ENCODE data around the gene SDC1. TPM values are rescaled to one million over a fixed set of nuclear protein-coding genes. Genes with fewer than 3 reads are reported as not detected.

Gene SDC1
- total RNA-seq, 2 donors from 2014 or later: 0.24 TPM; not detected in 1

GRCh38 chr2:20198796-20199632 is 25.9 kb downstream of the SDC1 start:
- no peak for DNase-seq (ENCODE audit: low spot score)
- Histone ChIP-seq H3K9me3 (no peaks in the 10 kb centered on the region), H3K36me3 (no peaks in the 10 kb centered on the region), H3K4me1 (no peaks in the 10 kb centered on the region), H3K27ac (no peak overlapping the region), H3K4me3 (no peak overlapping the region), H3K27me3 (no peaks in the 10 kb centered on the region)
- TF ChIP-seq CTCF (IDR thresholded peaks at IDR 0.05): no peak

GRCh38 chr2:20198001-20198400 is 26.9 kb downstream of the SDC1 start:
- TF ChIP-seq CTCF (IDR thresholded peaks at IDR 0.05): no peak
- H3K27ac ChIP-seq: no peak overlapping the region
- H3K9me3 ChIP-seq: no peaks in the 10 kb centered on the region
- H3K27me3 ChIP-seq: no peaks in the 10 kb centered on the region
- no peak overlapping the region for H3K4me3 ChIP-seq
- H3K36me3 ChIP-seq: no peaks in the 10 kb centered on the region
- H3K4me1 ChIP-seq: no peaks in the 10 kb centered on the region
- DNase-seq (ENCODE audit: low spot score): no peak

GRCh38 chr2:20197192-20197591 is 27.7 kb downstream of the SDC1 start:
- Histone ChIP-seq H3K9me3 (no peaks in the 10 kb centered on the region), H3K4me1 (no peaks in the 10 kb centered on the region), H3K27me3 (no peaks in the 10 kb centered on the region), H3K27ac (no peak overlapping the region), H3K4me3 (no peak overlapping the region), H3K36me3 (no peaks in the 10 kb centered on the region)
- no peak for TF ChIP-seq CTCF (IDR thresholded peaks at IDR 0.05)
- no peak for DNase-seq (ENCODE audit: low spot score)

- H3K9me3 ChIP-seq: no peaks in the 10 kb centered on the region
- TF ChIP-seq CTCF (IDR thresholded peaks at IDR 0.05): no peak
- H3K27ac ChIP-seq: no peak overlapping the region
- H3K4me1 ChIP-seq: no peaks in the 10 kb centered on the region
- H3K27me3 ChIP-seq: no peaks in the 10 kb centered on the region
- H3K36me3 ChIP-seq: no peaks in the 10 kb centered on the region
- DNase-seq (ENCODE audit: low spot score): no peak
- H3K4me3 ChIP-seq: no peak overlapping the region
Observed at GRCh38 chr2:20196657-20197161, 28.2 kb downstream of the SDC1 start.

- Histone ChIP-seq H3K27me3 (no peaks in the 10 kb centered on the region), H3K9me3 (no peaks in the 10 kb centered on the region), H3K4me1 (no peaks in the 10 kb centered on the region), H3K4me3 (no peak overlapping the region), H3K36me3 (no peaks in the 10 kb centered on the region), H3K27ac (no peak overlapping the region)
- TF ChIP-seq CTCF (IDR thresholded peaks at IDR 0.05): no peak
- DNase-seq (ENCODE audit: low spot score): no peak
Observed at GRCh38 chr2:20196053-20196656, 28.8 kb downstream of the SDC1 start.

All from right atrium auricular region (tissue), 2 donors.